ENCODE data around the gene CD93. TPM values are rescaled to one million over a fixed set of nuclear protein-coding genes. Genes with fewer than 3 reads are reported as not detected.

CD93 gene
- total RNA-seq: 43.5 TPM
- long read RNA-seq, full-length matches to known transcripts: 5 of 12 reads
- long read RNA-seq, partial matches to known transcripts: 0 of 12 reads
- long read RNA-seq, other reads (novel, unspliced or antisense): 7 of 12 reads

- peak; percentile 79 for DNase-seq (ENCODE audit: missing footprints)
- intact Hi-C loops (cut with DNase I): loop anchor here (10.0 kb wide), 1 partner anchor 119 kb away; no protein-coding TSS in a partner anchor
- peak; percentile 62 for ATAC-seq
Observed at GRCh38 chr20:23086056-23086566, at the start of gene CD93. Gene CD93 (minus strand): TSS chr20:23086324. CDS start chr20:23086192, 132 bp downstream.

- ATAC-seq: no peak
- intact Hi-C loops (cut with DNase I): loop anchor here (2.0 kb wide), 1 partner anchor 49 kb away; no protein-coding TSS in a partner anchor
- DNase-seq (ENCODE audit: missing footprints): no peak
Observed at GRCh38 chr20:23133560-23133998, 47.5 kb upstream of the CD93 start.

- intact Hi-C loops (cut with DNase I): loop anchor here (2.0 kb wide), 1 partner anchor 48 kb away; no protein-coding TSS in a partner anchor
- DNase-seq (ENCODE audit: missing footprints): no peak
- peak; percentile 73 for ATAC-seq
Observed at GRCh38 chr20:23132930-23133559, 46.9 kb upstream of the CD93 start.

GRCh38 chr20:23132293-23132929 lies 46.3 kb upstream of the CD93 start:
- DNase-seq (ENCODE audit: missing footprints) (no peak), ATAC-seq (no peak)
- intact Hi-C loops (cut with DNase I): loop anchor here (2.0 kb wide), 1 partner anchor 48 kb away; no protein-coding TSS in a partner anchor

- intact Hi-C loops (cut with DNase I): loop anchor here (2.0 kb wide), 1 partner anchor 47 kb away; no protein-coding TSS in a partner anchor
- DNase-seq (ENCODE audit: missing footprints) (no peak), ATAC-seq (no peak)
Observed at GRCh38 chr20:23131766-23132165, 45.6 kb upstream of the CD93 start.

- intact Hi-C loops (cut with DNase I): no loop called here
- ATAC-seq: peak; percentile 72
- DNase-seq (ENCODE audit: missing footprints): no peak
Observed at GRCh38 chr20:23130622-23131140, 44.6 kb upstream of the CD93 start.

- intact Hi-C loops (cut with DNase I): no loop called here
- ATAC-seq (no peak), DNase-seq (ENCODE audit: missing footprints) (no peak)
Observed at GRCh38 chr20:23129891-23130621, 43.9 kb upstream of the CD93 start.

- no peak for ATAC-seq
- DNase-seq (ENCODE audit: missing footprints): no peak
- intact Hi-C loops (cut with DNase I): no loop called here
Observed at GRCh38 chr20:23129266-23129665, 43.1 kb upstream of the CD93 start.

GRCh38 chr20:23128461-23129125 lies 42.5 kb upstream of the CD93 start:
- DNase-seq (ENCODE audit: missing footprints) (no peak), ATAC-seq (no peak)
- intact Hi-C loops (cut with DNase I): no loop called here

- DNase-seq (ENCODE audit: missing footprints) (no peak), ATAC-seq (no peak)
- intact Hi-C loops (cut with DNase I): no loop called here
Observed at GRCh38 chr20:23127506-23128279, 41.6 kb upstream of the CD93 start.

- intact Hi-C loops (cut with DNase I): no loop called here
- DNase-seq (ENCODE audit: missing footprints) (no peak), ATAC-seq (peak; percentile 17)
Observed at GRCh38 chr20:23126281-23127061, 40.3 kb upstream of the CD93 start.

GRCh38 chr20:23125625-23126191 lies 39.6 kb upstream of the CD93 start:
- peak; percentile 80 for DNase-seq (ENCODE audit: missing footprints)
- peak; percentile 67 for ATAC-seq
- intact Hi-C loops (cut with DNase I): no loop called here

GRCh38 chr20:23125159-23125558 lies 39.0 kb upstream of the CD93 start:
- intact Hi-C loops (cut with DNase I): no loop called here
- no peak for DNase-seq (ENCODE audit: missing footprints)
- no peak for ATAC-seq

- intact Hi-C loops (cut with DNase I): no loop called here
- DNase-seq (ENCODE audit: missing footprints) (no peak), ATAC-seq (no peak)
Observed at GRCh38 chr20:23123886-23124285, 37.8 kb upstream of the CD93 start.

GRCh38 chr20:23122796-23123655 lies 36.9 kb upstream of the CD93 start:
- ATAC-seq: no peak
- intact Hi-C loops (cut with DNase I): no loop called here
- no peak for DNase-seq (ENCODE audit: missing footprints)

- ATAC-seq (no peak), DNase-seq (ENCODE audit: missing footprints) (no peak)
- intact Hi-C loops (cut with DNase I): no loop called here
Observed at GRCh38 chr20:23122321-23122720, 36.2 kb upstream of the CD93 start.

Measured in Right ventricle myocardium inferior (tissue), 1 donor.